GM18909 (cell line): ENCODE data around the gene KRABD2.

ENCODE experiments used
- ATAC-seq: cut with Tn5 transposase; IDR thresholded peaks from one replicate; pipeline ENCODE4 v1.9.1; 2021; ENCODE audit warnings: mild to moderate bottlenecking; ENCODE audit not compliant: unreplicated experiment, poor library complexity

The KRABD2 gene

GRCh38 chr17:8327303-8327649 lies 49.2 kb downstream of the KRABD2 start:
- no peak for ATAC-seq
